NT2/D1 (cell line): ENCODE results near the gene ANAPC16.

ENCODE experiments used
- SUZ12 ChIP-seq: IDR thresholded peaks from 2 replicates; pipeline ENCODE4 v1.6.1; 2011; ENCODE audit not compliant: insufficient read length, insufficient read depth; ENCODE audit errors: extremely low read depth
- YY1 ChIP-seq: IDR thresholded peaks from 2 replicates; pipeline ENCODE4 v1.6.1; 2011; ENCODE audit not compliant: insufficient read length, insufficient read depth
- ZNF274 ChIP-seq: IDR thresholded peaks from 2 replicates; pipeline ENCODE4 v1.6.1; 2011; ENCODE audit warnings: mild to moderate bottlenecking, low read depth, low read length

GRCh38 chr10:72226418-72227027 is 10.7 kb downstream of the ANAPC16 start:
- TF ChIP-seq YY1 (no peak), ZNF274 (no peak), SUZ12 (no peak)
